CD4-positive, alpha-beta T cell treated with Interleukin-4 for 1 hour (primary cell): ENCODE results near the gene GRAMD1A.
"Not testable (repeated sequence)": the region's sequence is repeated elsewhere in the genome, so short reads cannot be mapped to it uniquely, and the experiment has no call there.

Source experiments
- DNase-seq, 2 donors: peaks; one replicate each; pipeline ENCODE4 v3.0.0-alpha.2; 2020 to 2022

GRAMD1A gene

GRCh38 chr19:34979819-34980640 lies 20.1 kb upstream of the GRAMD1A start:
- DNase-seq, result no peak

GRCh38 chr19:34982275-34982674 lies 17.8 kb upstream of the GRAMD1A start:
- DNase-seq, result no peak

- no peak for DNase-seq
Observed at GRCh38 chr19:34983786-34984185, 16.3 kb upstream of the GRAMD1A start.

GRCh38 chr19:34984287-34984686 lies 15.8 kb upstream of the GRAMD1A start:
- DNase-seq, result no peak

GRCh38 chr19:34985249-34986022 lies 14.7 kb upstream of the GRAMD1A start:
- DNase-seq, result no peak

- DNase-seq, result no peak
Observed at GRCh38 chr19:34988119-34988518, 12.0 kb upstream of the GRAMD1A start.

- DNase-seq, result no peak
Observed at GRCh38 chr19:34989298-34989697, 10.8 kb upstream of the GRAMD1A start.

- DNase-seq, result peak in 1 of 2 donors; percentile 13
Observed at GRCh38 chr19:34990578-34991192, 9.4 kb upstream of the GRAMD1A start.

GRCh38 chr19:34991542-34992333 lies 8.4 kb upstream of the GRAMD1A start:
- no peak for DNase-seq

- peak in 1 of 2 donors; percentile 21 for DNase-seq
Observed at GRCh38 chr19:34992582-34992981, 7.5 kb upstream of the GRAMD1A start.

GRCh38 chr19:34994286-34994642 lies 5.9 kb upstream of the GRAMD1A start:
- DNase-seq, result no peak

- DNase-seq, result no peak
Observed at GRCh38 chr19:34994643-34995541, 5.2 kb upstream of the GRAMD1A start.

- no peak for DNase-seq
Observed at GRCh38 chr19:34995551-34995950, 4.6 kb upstream of the GRAMD1A start.

- DNase-seq, result peak in 1 of 2 donors; percentile 50
Observed at GRCh38 chr19:34997071-34997617, 3.0 kb upstream of the GRAMD1A start.

GRCh38 chr19:34998224-34998623 lies 1.9 kb upstream of the GRAMD1A start:
- not testable (repeated sequence) for DNase-seq

GRCh38 chr19:34998777-34999497 lies 1.2 kb upstream of the GRAMD1A start:
- DNase-seq, result no peak

- DNase-seq, result no peak
Observed at GRCh38 chr19:35000338-35000646, 169 bp downstream of the GRAMD1A start.

GRCh38 chr19:35000647-35001501 lies 751 bp downstream of the GRAMD1A start:
- DNase-seq, result peak; percentile 50 to 61

GRCh38 chr19:35002037-35002535 lies 2.0 kb downstream of the GRAMD1A start:
- DNase-seq, result no peak
